Left renal cortex interstitium (tissue), 4 donors: ENCODE measurements around the gene FOXF1. TPM values are rescaled to one million over a fixed set of nuclear protein-coding genes. Genes with fewer than 3 reads are reported as not detected.

ENCODE experiments used
- DNase-seq, 4 donors: peaks; one replicate each; pipeline ENCODE4 v3.0.0-alpha.2; 2013; ENCODE audit warnings: low read depth in 4 of 4, low spot score in 2 of 4, missing footprints in 1 of 4
- polyA plus RNA-seq, 4 donors: library from polyadenylated mRNA; unstranded; fragments of 120-200 nt; gene quantifications; one replicate each; pipeline ENCODE4 v1.2.1, GENCODE V29; 2013; ENCODE audit not compliant: insufficient read length in 4 of 4

The FOXF1 gene
- polyA plus RNA-seq, 4 donors, result 0.04 to 0.09 TPM; not detected in 2

DNA sequence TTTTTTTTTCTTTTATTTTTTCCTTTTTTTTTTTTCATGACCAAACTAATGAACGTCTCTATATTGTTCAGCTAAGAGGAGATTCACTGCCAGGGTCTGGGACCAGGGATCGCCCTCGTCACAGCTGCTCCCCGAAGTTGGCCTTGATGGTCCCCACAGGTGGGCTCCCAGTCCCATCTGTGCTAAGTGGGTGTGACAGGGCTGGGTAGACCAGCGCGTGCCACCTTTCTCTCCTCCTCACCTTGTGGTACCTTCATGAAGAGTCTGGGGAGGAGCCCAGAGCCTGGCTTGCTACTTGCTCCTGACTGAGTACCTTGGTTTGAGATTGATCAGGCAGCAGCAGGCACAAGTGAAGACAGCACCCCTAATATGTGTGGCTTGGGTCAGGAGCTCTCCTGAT is 6.5 kb upstream of the FOXF1 start:
- no peak for DNase-seq

DNA sequence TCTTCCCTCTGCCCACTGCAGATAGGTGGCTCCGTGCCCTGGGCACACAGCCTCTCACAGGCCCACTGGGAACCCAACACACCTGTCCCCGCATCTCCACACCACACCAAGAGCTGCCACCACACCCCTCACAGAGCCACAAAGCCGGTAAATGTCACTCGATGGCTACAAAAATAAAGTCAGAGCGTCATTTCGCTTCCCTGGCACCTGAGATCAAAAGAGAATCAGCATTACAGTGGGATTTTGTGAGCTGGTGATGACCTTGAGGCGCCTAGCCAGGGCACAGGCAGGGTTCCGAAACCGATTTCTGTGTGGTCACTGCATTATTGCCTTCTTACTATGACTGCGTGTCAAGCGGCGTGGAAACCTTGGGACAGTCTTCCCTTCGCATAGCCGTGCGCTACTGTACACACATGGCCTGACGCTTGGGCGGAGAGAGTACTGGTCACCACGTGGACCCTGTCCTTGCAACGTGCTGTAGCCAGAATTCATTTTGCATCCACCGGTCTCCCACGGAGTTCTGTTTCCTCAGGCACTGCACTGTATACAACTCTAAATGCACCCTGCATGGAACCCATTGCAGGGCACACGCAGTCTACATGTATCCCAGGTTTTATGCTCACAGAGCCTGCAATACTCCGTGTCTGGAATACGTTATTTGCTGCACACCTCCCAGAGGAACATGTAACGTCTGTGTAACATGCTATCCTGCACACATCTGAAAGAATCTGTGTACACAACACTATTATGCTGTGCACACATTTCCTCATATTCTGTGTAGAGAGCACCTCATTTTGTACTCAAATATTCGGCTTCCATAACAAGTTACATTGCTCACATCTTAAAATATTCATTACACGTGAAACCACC is 5.8 kb upstream of the FOXF1 start:
- no peak for DNase-seq

DNA sequence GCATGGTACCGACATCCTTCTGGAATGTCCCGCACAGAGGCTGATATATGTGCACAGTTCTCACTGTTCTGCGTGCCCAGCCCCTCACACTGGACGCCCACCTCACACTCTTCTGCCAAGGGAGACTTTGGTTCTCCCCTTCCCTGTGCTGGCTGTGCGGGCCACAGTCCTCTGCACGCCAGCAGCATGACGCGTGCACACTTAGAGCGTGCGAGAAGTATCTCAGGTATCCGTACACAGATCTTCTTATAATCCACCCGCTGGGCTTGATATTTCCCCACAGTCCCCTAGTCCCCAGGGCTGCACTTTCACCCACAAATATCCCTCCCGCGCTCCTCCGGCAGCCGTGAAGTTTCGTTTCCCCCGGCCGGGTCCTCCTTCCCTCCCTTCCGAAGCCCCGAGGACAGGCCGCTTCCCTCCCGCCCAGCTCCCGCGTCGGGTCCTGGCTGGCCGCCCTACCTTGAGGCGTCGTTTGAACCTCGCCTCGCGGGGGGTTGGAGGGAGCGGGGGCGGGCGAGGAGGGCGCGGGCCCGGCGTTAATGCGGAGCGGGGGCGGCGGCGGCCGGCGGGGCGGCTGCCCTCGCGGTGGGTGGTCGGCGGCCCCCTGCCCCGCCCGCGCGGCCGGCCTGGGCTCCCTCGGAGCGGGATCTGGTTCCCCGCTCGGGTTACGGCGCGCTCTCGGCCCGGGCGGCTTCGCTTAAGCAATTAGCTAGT is 5.0 kb upstream of the FOXF1 start:
- no peak for DNase-seq

DNA sequence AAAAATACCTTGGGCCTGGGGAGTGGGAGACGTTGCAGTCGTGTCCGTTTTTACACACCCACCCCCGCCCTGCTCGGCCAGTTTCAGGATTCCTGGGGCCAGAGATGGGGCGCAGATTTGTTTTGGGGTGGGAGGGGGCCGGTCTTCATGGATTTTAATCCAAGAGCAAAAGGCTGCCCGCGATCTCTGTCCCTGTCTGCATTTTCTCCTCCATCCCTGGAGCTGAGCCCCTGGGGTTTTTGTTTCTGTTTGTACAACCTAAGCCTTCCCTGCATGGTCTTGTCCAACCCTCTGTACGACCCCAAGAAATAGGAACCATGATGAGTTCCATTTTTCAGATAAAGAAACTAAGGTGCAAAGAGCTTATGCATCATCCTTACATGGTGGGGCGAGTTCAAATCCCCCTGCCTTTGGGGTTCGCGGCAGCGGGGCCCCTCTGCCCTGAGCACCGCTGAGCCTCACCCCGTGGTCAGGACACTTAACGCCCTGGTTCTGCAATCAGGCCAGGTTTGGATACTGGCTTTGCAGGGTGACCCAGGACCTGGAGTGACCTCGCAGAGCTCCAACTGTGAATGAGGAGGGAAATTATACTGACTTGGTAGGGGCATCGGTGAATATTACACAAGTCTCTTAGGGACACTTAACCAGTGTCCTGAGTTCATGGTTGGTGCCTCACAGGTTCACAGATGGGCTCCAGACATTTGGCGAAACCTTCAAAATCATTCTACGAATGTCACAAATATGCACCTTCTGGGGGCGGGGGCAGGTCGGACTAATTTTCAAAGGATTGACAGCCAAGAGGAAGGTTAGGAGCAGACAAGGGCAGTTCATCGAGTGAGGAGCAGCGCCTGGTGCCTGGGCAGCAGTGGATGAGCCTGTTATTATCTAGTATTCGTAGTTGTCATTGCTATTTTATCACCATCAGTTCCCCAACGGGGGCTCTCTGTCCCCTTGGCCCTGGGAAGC is 4.1 kb upstream of the FOXF1 start:
- DNase-seq, result no peak

DNA sequence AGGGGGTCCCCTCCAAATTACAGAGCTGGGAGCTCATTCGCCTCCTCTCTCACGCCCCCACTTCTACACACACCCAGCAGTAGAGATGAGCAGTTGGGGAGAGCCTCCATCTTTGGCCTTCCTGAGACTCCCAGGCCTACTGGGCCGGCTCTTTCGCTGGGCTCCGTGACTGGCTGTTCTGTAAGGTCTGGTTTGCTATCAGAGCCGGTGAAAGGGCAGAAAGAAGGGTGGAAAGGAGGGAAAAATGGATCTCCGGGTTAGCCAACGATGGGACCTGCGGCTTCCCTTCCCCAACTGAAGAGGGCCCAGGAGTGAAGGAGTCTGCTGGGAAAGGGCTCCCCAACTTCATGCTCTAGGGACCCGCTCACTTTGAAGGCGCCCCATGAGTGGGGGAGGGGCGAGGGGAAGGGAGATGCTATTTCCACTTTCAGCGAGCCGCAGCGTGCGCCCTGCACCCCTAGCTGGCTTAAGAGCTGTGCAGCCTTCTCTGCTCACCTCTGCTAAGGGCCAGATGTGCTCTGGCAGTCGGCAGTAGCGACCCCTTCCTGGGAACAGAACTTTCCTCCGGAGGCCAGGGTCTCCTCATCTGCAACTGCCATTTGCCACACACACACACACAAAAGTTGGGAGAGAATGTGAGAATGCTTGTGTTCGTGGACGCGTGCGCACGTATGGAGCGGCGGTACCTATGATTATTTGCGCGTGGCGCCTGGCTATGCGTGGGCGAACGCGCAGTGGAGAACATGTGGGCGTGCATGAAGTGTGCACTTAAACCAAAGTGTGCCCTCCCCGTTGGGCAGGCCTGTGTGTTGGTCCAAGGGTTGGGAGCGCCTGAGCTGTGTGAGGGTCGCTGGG is 2.9 kb upstream of the FOXF1 start:
- DNase-seq, result no peak

DNA sequence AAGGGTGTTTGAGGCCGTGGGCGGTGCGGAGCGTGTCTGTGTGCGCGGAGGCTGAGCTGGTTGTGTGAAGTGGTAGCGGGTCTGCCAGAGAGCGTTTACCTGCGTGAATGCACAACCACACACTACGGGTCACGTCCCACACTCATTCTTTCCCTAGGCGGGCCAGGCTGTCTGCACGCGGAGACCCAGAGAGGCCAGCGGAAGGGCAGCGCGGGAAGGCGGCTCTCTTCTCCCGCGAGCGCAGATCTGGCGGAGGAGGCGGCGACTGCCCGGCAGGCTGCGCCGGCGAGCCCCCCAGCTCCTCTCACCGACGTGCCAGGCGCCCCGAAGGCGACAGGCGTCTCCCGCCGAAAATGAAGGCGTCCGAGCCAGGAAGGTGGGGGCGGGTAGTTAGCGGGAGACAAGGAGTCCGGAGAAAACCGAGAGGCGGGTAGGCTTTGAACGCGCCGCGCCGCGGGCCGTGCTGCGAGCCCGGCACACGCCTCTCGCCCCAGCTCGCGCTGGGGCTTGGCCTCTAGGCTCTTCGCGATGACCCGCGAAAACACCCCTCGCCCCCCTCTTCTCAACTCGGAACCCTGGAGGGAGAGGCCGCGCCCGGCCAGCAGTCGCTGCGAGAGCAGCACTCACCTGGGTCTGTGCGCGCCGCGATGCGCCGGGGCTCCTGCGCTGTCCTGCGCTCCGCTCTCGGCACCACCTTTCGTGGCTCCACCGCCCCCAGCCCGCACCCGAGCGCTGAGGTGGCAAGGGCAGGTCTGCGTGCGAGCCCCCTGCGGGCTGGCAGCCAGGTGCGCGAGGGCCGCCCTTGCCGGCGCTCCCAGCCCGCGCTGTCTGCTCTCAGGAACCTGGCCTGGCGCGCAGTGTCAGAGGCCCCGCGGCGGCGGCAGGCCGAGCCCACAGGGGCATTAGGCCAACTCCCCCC is 2.0 kb upstream of the FOXF1 start:
- DNase-seq, result no peak

DNA sequence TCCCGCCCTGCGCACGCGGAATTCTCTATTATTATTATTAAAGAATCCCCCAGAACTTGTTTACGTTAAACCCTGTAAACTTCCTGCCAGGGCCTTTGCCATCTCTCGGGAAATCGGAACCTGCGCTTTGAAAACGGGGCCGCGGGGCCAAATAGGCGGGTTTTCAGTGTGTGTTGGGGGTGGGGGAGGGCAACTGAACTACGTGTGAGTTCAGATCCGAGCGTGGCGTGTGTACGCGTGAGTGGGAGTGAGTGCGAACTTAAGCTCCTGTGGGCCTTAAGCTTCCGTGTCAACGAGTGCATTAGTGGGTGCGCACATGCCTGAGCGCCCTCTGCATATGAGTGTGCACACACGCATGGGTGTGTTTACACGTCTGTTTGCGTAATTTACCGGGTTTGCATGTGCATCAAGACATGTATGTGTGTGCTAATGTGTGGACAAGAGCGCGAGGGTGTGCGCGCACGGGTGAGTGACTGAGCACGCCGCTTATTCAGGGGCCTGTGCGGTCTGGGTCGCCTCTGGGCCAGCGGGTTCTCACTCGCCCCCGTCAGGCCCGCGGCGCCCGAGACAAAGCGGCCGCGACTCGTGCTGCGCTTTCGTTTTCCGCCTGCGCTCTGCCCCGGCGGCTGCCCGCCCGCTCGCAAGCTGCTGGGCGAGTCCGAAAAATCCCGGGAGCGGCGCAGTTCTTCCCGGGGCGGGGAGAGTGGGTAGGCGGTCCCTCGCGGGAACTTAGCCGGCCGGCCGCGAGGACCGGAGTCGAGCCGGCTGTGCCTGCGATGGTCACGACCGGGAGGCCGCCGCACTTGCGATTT is 1.2 kb upstream of the FOXF1 start:
- DNase-seq, result no peak

DNA sequence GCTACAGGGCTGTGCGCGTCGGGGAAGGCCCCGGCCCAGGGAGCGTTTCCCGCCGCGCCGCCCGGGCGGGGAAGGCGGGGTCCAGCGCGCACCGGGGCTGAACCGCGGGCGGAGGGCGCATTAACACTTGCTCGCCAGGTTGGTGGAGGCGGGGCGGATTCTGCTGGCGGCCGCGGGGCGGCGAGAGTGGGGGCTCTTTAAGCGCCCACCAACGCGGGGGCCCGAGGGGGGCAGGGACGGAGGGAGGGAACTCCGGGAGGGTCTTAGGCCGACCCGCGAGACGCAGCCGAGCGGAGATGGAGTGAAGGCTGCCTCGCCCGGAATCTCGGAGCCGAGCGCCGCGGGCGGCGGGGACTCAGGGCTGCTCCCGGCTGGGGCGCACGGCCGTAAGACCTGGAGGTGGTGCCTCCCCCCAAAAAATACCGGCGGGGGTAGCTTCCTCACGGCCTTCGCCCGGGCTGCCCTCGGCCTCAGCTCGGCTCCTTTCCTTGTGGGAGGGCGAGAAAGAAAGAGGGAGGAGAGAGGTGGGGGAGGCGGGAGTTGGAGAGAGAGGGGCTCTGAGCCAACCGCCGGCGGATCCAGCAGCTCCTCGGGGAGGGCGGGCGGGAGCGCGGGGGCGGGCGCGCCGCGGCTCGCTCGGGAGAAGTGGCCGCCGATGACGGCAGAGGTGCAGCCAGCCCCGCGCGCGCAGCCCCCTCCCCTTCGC is 415 bp upstream of the FOXF1 start:
- no peak for DNase-seq

DNA sequence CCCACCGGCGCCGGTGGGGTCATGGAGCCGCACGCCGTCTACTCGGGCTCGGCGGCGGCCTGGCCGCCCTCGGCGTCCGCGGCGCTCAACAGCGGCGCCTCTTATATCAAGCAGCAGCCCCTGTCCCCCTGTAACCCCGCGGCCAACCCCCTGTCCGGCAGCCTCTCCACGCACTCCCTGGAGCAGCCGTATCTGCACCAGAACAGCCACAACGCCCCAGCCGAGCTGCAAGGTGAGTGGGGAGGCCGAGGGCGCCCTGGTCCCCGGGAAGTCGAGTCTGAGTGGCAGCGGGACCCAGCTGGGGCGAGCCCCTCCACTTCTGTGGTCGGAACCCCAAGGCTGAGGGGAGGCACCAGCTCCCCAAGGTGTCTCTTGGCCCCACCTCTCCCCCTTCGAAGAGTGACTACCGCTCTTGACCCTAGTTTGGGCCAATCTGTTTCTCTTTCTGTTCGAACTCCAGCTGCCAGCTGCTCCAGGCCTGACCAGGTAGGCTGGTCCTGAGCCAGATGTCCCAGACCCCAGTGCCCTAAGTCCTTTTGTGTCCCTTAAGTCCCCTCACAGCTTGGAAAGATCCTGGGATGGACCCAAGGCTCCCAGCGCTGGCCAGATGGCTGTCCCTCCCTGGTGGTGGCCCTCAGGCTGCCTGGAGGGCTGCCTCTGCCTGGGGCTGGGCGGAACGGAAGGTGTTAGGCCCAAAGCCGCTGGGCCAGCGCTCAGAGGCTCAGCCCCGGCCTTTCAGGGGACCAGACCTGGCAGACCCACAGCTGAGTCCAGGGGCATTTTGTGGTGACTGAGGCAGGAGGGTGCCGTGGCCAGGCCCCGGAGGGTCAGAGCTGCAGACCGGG is 1.2 kb downstream of the FOXF1 start:
- no peak for DNase-seq

DNA sequence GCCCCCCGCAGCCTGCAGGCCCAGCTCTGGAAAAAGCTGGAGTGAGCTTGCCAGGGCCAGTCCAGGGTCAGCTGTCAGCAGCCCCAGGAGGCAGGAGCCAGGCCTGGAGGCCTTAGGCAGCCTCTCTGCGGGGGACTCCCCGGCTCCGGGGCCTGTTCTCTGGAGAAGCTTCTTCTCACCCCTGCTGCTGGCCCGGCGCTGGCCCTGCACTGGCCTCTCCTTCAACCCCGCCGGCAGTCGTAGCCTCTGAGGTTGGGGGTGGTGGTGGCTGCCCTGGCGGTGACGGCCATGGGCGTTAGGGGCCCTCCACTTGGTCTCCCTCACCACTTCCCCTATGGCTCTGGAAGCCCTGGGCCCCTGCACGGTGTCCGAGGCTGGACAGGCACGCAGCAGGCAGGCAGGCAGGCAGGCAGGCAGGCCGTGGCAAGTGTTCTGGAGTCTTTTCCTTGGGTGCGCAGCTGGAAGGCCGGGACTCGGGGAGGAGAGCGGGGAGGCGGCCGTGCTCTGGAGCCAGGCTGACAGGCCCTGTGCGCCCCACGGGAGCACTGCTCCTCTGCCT is 2.1 kb downstream of the FOXF1 start:
- no peak for DNase-seq

DNA sequence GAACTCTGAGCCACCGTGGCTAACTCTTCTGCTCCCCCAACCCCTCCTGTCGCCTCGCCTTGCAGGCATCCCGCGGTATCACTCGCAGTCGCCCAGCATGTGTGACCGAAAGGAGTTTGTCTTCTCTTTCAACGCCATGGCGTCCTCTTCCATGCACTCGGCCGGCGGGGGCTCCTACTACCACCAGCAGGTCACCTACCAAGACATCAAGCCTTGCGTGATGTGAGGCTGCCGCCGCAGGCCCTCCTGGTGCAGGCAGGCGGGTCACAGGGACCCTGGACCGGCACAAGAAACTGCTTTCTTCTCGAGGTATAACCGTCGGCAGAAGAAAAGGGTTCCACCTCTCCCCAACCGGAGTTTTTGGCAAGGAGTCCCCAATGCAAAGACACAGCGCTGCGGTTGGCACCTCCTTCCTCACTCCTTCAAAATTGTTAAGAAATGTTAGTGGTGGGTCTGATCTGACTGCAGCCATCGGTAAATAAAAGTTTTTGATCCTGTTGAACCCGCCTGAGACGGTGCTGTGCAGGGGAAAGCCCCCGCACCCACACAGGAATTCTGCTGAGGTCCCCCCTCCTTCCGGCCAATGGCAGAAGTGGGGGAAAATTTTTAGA is 2.6 kb downstream of the FOXF1 start:
- no peak for DNase-seq

DNA sequence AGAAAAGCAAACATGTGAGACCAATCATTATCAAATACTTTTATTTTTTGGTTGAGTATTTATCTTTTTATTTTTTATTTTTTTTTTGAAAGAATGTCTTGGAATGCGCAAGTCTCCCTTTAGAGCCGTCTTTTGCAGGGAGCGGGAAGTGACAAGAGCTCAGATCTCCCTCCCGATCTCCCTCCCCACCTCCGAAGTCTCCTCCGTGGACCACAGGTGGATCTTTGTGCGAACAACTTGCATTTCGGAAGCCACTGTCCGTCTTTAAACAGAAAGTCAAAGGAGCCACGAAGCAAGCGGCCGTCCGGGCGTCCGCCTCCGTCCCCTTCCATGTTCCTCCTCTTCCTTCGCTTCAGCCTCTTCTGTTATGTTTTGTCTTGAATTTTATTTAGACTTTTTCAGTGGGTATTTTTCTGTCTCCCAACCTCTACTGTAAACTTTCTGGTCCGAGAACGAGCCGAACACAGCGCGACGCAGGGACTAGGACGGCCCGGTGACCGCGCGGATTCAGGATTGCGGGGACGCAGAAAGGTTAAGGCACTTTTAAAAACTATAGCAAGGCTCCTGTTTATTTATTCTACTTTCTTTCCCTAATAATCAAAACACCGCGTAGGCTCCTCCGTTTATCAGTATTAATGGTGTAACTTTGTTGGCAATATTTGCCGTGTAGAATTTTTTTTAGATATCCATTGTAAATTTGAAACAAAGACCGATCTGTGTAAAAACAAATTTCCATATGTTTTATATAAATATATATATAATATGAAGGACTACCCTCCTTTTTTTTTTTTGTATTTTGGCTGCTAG is 3.3 kb downstream of the FOXF1 start:
- no peak for DNase-seq

DNA sequence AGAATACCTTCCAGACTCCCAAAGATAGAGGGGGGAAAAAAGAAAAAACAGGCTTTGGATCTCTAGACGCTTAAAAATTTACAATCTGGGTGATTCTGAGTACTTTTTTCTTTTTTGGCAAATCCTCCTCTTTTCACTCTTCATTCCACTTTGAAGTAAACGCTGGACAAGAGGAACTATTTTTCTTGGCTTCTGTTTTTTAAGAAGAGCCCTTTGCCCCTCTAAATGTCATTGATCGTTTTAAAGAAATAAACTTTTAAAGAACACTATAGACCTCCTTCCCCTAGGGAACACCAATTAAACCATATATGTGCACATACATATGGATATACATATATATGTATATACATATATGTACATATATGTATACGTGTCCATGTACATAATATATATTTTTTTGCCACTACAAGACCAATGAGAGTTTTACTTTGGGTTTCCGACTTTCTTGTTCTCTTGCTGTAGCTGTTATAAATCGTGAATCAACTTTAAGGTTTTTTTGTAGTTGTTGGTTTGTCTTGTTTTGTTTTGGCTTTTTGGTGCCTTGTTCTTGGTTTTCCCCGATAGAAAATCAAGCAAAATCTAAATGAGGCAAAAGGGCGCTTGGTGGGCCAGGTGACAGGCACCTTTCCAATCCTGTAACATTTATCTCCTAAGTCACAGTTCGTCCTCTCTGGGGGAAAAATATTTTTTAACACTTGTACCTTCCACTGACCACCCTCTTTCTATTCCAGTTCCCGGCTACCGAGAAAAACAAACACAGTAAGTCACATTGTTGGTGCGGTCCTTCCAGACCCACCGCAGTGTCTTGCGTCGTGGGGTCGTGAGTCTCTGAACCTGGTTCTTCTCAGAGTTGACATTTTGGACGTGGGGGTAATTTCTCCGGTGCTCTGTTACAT is 4.4 kb downstream of the FOXF1 start:
- DNase-seq, result no peak

DNA sequence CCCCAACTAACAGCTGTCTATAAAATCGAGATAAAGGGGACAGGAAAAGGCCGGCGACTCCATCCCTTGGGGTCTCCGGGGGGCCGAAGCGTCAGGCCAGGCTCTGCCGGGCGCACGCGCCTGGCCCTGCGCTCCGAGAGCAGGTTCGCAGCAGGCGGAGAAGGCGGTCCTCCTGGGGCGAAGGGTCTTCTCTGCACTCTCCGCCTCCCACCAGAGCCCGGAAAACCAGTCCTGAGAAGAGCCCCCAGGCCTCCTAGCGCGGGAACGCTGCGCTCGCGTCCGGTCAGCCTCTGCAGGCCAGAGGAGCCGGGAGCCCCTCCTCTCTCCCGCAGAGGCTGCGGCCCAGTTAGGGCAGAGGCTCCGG is 5.1 kb downstream of the FOXF1 start:
- DNase-seq, result no peak
